ENCODE results near the gene MAD2L1BP.

- TF ChIP-seq CTCF (IDR thresholded peaks at IDR 0.05; ENCODE audit: low read depth, low read length) (no peak), POLR2A (IDR thresholded peaks at IDR 0.05; ENCODE audit: extremely low read depth, insufficient read length) (no peak), MAX (IDR thresholded peaks at IDR 0.05; ENCODE audit: low read depth, low read length) (no peak)
Measured at GRCh38 chr6:43625393-43625992, 10.1 kb upstream of the MAD2L1BP start.

Data from NB4 (cell line).